ENCODE results near the gene CBX3.
"Not testable (repeated sequence)": the region's sequence is repeated elsewhere in the genome, so short reads cannot be mapped to it uniquely, and the experiment has no call there.

Gene CBX3

DNA sequence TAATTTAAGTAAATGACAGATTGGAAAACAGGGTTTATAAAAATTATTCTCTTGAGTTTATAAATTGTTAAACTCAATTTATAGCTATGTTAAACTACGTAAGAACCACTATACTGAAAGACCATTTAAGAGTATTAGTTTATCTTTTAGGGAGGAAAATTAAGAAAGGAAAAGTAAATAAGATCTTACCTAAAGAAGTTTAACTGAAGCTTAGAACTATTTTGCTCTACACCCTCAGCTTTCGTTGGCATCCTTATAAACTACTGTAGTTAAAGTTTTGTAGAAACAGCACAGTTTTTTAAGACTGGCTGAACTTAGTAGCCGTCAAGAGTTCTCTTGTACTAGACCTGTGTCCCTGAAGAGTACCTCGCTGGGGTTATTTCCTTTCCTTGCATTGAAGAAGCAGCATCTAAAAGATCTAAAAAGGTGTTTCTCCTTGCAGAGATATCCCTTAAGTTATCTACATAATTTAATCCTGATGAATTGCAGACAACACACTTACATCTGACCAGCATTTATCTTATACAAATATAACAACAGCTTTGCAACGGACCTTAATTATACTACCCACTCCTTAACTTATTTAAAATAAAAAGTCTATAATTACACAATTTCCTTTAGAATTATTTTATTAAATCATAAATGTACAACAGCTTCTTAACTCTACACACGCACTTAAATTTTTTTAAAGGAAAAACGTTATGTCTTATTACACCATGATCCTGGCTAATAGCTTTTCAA, 10.1 kb upstream of the CBX3 start:
- no peak for ATAC-seq (ENCODE audit: low read depth)
- peaks cover 13% of the 10 kb centered on the region for H3K4me1 ChIP-seq (ENCODE audit: insufficient read depth, poor library complexity, severe bottlenecking)
- no peak overlapping the region for H3K27ac ChIP-seq (ENCODE audit: poor library complexity, severe bottlenecking)
- no peak for DNase-seq (ENCODE audit: low spot score)
- H3K36me3 ChIP-seq (ENCODE audit: low read depth), result peaks cover 100% of the 10 kb centered on the region
- no peaks in the 10 kb centered on the region for H3K9me3 ChIP-seq (ENCODE audit: severe bottlenecking)
- TF ChIP-seq, protein P1, sequence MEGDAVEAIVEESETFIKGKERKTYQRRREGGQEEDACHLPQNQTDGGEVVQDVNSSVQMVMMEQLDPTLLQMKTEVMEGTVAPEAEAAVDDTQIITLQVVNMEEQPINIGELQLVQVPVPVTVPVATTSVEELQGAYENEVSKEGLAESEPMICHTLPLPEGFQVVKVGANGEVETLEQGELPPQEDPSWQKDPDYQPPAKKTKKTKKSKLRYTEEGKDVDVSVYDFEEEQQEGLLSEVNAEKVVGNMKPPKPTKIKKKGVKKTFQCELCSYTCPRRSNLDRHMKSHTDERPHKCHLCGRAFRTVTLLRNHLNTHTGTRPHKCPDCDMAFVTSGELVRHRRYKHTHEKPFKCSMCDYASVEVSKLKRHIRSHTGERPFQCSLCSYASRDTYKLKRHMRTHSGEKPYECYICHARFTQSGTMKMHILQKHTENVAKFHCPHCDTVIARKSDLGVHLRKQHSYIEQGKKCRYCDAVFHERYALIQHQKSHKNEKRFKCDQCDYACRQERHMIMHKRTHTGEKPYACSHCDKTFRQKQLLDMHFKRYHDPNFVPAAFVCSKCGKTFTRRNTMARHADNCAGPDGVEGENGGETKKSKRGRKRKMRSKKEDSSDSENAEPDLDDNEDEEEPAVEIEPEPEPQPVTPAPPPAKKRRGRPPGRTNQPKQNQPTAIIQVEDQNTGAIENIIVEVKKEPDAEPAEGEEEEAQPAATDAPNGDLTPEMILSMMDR (IDR thresholded peaks at IDR 0.05; ENCODE audit: poor library complexity, severe bottlenecking), result no peak
- H3K27me3 ChIP-seq (ENCODE audit: insufficient read depth, poor library complexity, severe bottlenecking), result no peaks in the 10 kb centered on the region
- no peak overlapping the region for H3K4me3 ChIP-seq (ENCODE audit: severe bottlenecking)

DNA sequence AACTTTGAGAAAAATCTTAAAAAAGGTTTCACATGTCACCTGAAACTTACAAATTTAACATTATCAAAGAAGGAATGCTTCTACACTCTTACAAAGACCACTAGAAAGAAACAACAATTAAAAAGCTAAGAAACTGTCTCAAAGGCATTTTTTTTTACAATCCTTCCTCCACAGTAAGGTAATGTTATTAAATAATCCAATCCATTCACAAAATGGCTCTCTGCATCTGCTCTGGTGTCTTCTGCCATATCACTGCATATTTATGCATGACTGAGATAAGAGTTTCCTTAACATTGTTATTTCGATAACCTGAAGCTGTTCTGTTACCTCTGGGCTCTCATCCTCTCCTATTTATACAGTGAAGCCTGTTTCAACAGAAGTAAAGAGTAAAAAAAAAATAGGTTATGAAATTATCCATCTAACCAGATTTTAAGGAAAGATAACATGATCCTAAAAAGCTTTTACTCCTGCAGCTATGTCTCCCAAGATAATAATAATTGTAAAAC, 9.5 kb upstream of the CBX3 start:
- no peak overlapping the region for H3K4me3 ChIP-seq (ENCODE audit: severe bottlenecking)
- H3K27ac ChIP-seq (ENCODE audit: poor library complexity, severe bottlenecking), result no peak overlapping the region
- H3K27me3 ChIP-seq (ENCODE audit: insufficient read depth, poor library complexity, severe bottlenecking), result no peaks in the 10 kb centered on the region
- peaks cover 100% of the 10 kb centered on the region for H3K36me3 ChIP-seq (ENCODE audit: low read depth)
- TF ChIP-seq, protein P1 (IDR thresholded peaks at IDR 0.05; ENCODE audit: poor library complexity, severe bottlenecking), result no peak
- no peaks in the 10 kb centered on the region for H3K9me3 ChIP-seq (ENCODE audit: severe bottlenecking)
- DNase-seq (ENCODE audit: low spot score) (no peak), ATAC-seq (ENCODE audit: low read depth) (no peak)
- peaks cover 20% of the 10 kb centered on the region for H3K4me1 ChIP-seq (ENCODE audit: insufficient read depth, poor library complexity, severe bottlenecking)

DNA sequence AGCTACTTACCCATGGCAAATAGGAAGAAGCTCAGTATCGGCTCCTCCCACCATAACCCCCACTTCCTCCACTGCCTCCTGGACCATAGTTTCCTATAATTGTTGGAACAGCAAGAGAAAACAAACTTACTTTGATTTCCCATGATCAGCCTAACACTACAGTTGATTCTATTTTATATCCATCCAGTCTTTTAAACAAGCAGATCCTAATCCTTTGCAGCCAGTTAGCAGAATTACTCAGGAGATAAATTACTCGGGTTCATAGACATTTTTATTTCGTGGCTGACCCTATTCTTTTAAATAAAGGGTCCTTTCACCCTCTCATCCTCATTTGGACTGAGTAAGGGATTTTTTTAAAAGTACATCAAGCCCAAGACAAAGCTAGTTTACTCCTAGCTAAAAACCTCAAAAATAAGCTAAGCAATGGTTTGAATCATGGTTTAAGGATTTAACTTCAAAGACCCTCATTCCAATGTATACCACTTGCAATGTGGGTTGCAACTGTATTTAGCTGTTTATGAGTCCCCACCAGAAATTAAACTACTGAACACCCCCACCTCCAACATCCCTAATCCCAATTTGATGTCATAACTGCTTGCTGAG, 9.0 kb upstream of the CBX3 start:
- peaks cover 25% of the 10 kb centered on the region for H3K4me1 ChIP-seq (ENCODE audit: insufficient read depth, poor library complexity, severe bottlenecking)
- TF ChIP-seq, protein P1 (IDR thresholded peaks at IDR 0.05; ENCODE audit: poor library complexity, severe bottlenecking), result no peak
- no peaks in the 10 kb centered on the region for H3K27me3 ChIP-seq (ENCODE audit: insufficient read depth, poor library complexity, severe bottlenecking)
- H3K36me3 ChIP-seq (ENCODE audit: low read depth), result peaks cover 100% of the 10 kb centered on the region
- peak overlapping the region; percentile 9 for H3K27ac ChIP-seq (ENCODE audit: poor library complexity, severe bottlenecking)
- ATAC-seq (ENCODE audit: low read depth) (no peak), DNase-seq (ENCODE audit: low spot score) (no peak)
- H3K4me3 ChIP-seq (ENCODE audit: severe bottlenecking), result no peak overlapping the region
- no peaks in the 10 kb centered on the region for H3K9me3 ChIP-seq (ENCODE audit: severe bottlenecking)

DNA sequence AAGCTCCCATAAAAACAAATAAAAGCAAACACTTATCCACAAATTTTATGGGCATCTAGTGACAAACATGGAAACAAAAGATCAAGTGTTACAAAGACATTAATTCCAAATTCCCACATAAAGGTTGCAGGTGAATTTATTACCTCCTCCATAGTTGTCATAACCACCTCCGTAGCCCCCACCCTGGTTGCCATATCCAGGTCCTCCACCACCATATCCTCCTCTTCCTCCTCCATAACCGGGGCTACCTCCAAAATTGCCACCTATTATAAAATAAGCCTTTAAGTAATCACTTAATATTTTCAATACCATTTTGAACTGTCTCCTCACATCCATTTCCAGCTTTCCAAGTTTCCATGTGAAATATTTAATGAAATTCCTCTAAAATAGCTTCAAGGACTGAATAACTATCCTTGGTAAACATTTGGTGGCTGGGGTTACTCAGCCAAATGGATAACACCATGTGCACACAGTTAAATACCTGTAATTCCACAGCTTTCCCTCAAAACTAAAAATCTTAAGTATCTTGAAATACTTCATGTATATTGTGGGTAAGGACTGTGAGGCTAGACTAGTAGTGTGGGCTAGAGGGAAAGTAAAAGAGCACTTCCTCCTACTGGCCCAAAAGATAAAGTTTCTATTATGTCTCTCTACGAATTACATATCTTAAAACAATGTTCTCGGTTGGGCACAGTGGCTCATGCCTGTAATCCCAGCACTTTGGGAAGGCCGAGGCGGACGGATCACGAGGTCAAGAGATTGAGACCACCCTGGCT, 7.9 kb upstream of the CBX3 start:
- H3K4me3 ChIP-seq (ENCODE audit: severe bottlenecking), result no peak overlapping the region
- peak overlapping the region; percentile 9 for H3K27ac ChIP-seq (ENCODE audit: poor library complexity, severe bottlenecking)
- peaks cover 100% of the 10 kb centered on the region for H3K36me3 ChIP-seq (ENCODE audit: low read depth)
- DNase-seq (ENCODE audit: low spot score) (no peak), ATAC-seq (ENCODE audit: low read depth) (no peak; the same call in 2 of the 3 replicates)
- H3K4me1 ChIP-seq (ENCODE audit: insufficient read depth, poor library complexity, severe bottlenecking), result peaks cover 29% of the 10 kb centered on the region
- H3K27me3 ChIP-seq (ENCODE audit: insufficient read depth, poor library complexity, severe bottlenecking), result no peaks in the 10 kb centered on the region
- TF ChIP-seq, protein P1 (IDR thresholded peaks at IDR 0.05; ENCODE audit: poor library complexity, severe bottlenecking), result no peak
- no peaks in the 10 kb centered on the region for H3K9me3 ChIP-seq (ENCODE audit: severe bottlenecking)

DNA sequence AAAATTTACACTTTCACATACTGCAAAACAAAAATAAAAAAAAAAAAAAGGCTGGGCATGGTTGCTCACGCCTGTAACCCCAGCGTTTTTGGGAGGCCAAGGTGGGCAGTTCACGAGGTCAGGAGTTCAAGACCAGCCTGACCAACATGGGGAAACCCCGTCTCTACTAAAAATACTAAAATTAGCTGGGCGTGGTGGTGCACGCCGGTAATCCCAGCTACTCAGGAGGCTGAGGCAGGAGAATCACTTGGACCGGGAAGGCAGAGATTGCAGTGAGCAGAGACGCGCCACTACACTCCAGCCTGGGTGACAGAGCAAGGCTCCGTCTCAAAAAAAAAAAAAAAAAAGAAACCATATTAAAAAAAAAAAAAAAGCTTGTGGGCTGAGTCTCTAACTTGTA, 6.8 kb upstream of the CBX3 start:
- peaks cover 29% of the 10 kb centered on the region for H3K4me1 ChIP-seq (ENCODE audit: insufficient read depth, poor library complexity, severe bottlenecking)
- H3K36me3 ChIP-seq (ENCODE audit: low read depth), result peaks cover 100% of the 10 kb centered on the region
- H3K4me3 ChIP-seq (ENCODE audit: severe bottlenecking), result not testable (repeated sequence)

More for the DNA sequence above, 6.8 kb upstream of the CBX3 start:
- not testable (repeated sequence) for ATAC-seq (ENCODE audit: low read depth); H3K27me3 ChIP-seq (ENCODE audit: insufficient read depth, poor library complexity, severe bottlenecking); H3K9me3 ChIP-seq (ENCODE audit: severe bottlenecking); DNase-seq (ENCODE audit: low spot score)
- peak overlapping the region; percentile 2 for H3K27ac ChIP-seq (ENCODE audit: poor library complexity, severe bottlenecking)
